OCI-LY3 (cell line): ENCODE data around the gene NR4A1.

Experiments used
- EZH2phosphoT487 ChIP-seq: fragments of 200-600 bp; shearing (Covaris generic); IDR thresholded peaks from 2 replicates; pipeline ENCODE4 v1.6.1; 2018; ENCODE audit warnings: antibody characterized with exemption, mixed run types, low read depth
- TF ChIP-seq, protein P1 (sequence below): fragments of 200-600, 300-600 bp; sonication (generic); IDR thresholded peaks from 2 replicates; pipeline ENCODE4 v1.5.1; 2014; ENCODE audit warnings: antibody characterized with exemption, low read length, low read depth

DNA sequence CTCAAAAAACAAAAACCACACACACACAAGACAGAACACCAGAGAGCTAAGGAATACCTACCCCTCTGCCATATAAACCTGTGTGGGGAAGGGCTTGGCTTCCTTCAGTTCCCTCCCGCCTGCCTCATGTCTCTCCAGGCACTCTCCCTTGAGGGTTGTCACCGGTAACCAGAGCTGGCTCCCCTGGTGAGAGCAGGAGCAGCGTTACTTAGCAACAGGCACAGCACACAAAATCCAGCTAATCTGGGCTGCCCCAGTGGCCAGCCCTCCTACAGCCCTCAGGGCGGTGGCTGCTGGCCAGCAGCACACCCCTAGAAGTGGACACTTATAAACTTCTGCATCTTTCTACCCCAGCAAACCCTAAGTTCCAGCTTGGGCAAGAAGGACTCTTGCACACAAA lies 21.6 kb upstream of the NR4A1 start:
- TF ChIP-seq, protein P1, sequence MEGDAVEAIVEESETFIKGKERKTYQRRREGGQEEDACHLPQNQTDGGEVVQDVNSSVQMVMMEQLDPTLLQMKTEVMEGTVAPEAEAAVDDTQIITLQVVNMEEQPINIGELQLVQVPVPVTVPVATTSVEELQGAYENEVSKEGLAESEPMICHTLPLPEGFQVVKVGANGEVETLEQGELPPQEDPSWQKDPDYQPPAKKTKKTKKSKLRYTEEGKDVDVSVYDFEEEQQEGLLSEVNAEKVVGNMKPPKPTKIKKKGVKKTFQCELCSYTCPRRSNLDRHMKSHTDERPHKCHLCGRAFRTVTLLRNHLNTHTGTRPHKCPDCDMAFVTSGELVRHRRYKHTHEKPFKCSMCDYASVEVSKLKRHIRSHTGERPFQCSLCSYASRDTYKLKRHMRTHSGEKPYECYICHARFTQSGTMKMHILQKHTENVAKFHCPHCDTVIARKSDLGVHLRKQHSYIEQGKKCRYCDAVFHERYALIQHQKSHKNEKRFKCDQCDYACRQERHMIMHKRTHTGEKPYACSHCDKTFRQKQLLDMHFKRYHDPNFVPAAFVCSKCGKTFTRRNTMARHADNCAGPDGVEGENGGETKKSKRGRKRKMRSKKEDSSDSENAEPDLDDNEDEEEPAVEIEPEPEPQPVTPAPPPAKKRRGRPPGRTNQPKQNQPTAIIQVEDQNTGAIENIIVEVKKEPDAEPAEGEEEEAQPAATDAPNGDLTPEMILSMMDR, result no peak
- no peak for TF ChIP-seq EZH2phosphoT487
